Measurements from ENCODE around the gene ATP5F1B.

The ATP5F1B gene

GRCh38 chr12:56626701-56627100, 19.1 kb downstream of the ATP5F1B start:
- TF ChIP-seq SIN3A (IDR thresholded peaks at IDR 0.05; ENCODE audit: borderline replicate concordance, insufficient read depth, low read length) = no peak
- TF ChIP-seq, protein P1, sequence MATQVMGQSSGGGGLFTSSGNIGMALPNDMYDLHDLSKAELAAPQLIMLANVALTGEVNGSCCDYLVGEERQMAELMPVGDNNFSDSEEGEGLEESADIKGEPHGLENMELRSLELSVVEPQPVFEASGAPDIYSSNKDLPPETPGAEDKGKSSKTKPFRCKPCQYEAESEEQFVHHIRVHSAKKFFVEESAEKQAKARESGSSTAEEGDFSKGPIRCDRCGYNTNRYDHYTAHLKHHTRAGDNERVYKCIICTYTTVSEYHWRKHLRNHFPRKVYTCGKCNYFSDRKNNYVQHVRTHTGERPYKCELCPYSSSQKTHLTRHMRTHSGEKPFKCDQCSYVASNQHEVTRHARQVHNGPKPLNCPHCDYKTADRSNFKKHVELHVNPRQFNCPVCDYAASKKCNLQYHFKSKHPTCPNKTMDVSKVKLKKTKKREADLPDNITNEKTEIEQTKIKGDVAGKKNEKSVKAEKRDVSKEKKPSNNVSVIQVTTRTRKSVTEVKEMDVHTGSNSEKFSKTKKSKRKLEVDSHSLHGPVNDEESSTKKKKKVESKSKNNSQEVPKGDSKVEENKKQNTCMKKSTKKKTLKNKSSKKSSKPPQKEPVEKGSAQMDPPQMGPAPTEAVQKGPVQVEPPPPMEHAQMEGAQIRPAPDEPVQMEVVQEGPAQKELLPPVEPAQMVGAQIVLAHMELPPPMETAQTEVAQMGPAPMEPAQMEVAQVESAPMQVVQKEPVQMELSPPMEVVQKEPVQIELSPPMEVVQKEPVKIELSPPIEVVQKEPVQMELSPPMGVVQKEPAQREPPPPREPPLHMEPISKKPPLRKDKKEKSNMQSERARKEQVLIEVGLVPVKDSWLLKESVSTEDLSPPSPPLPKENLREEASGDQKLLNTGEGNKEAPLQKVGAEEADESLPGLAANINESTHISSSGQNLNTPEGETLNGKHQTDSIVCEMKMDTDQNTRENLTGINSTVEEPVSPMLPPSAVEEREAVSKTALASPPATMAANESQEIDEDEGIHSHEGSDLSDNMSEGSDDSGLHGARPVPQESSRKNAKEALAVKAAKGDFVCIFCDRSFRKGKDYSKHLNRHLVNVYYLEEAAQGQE (IDR thresholded peaks at IDR 0.05; ENCODE audit: insufficient read depth in 1 of 2, low read depth in 2 of 2, low read length in 2 of 2) = no peak
- TF ChIP-seq TAF1 (IDR thresholded peaks at IDR 0.05; ENCODE audit: borderline replicate concordance, insufficient read depth, low read length) = no peak
- no peak for TF ChIP-seq FOXP2 (optimal IDR thresholded peaks at IDR 0.05; ENCODE audit: borderline replicate concordance, extremely low read depth, extremely low read length, insufficient read depth)
- TF ChIP-seq POLR2AphosphoS5 (IDR thresholded peaks at IDR 0.05; ENCODE audit: low read depth, low read length) = no peak

DNA sequence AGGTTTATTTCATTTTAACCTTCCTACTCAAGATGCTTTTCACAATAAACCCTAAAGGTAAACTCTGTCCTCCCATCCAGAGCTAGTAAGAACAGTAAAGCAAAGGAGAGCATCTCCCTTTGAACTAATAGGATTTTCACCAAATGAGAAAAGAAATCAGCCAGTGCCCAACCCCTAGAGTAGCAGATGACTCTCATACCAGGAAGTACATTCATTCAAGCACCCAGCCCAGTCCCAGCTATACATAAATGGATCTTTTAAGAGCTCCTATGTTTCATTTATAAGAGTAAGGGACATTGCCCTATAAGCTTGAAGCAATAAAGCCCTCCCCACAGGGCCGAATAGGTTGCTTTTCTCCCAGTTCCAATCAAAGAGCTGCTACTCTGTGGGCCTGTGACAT, 23.2 kb downstream of the ATP5F1B start:
- no peak for TF ChIP-seq FOXP2 (optimal IDR thresholded peaks at IDR 0.05; ENCODE audit: borderline replicate concordance, extremely low read depth, extremely low read length, insufficient read depth)
- TF ChIP-seq SIN3A (IDR thresholded peaks at IDR 0.05; ENCODE audit: borderline replicate concordance, insufficient read depth, low read length) = no peak
- TF ChIP-seq, protein P1 (IDR thresholded peaks at IDR 0.05; ENCODE audit: insufficient read depth in 1 of 2, low read depth in 2 of 2, low read length in 2 of 2) = no peak
- TF ChIP-seq TAF1 (IDR thresholded peaks at IDR 0.05; ENCODE audit: borderline replicate concordance, insufficient read depth, low read length) = no peak
- TF ChIP-seq POLR2AphosphoS5 (IDR thresholded peaks at IDR 0.05; ENCODE audit: low read depth, low read length) = no peak

DNA sequence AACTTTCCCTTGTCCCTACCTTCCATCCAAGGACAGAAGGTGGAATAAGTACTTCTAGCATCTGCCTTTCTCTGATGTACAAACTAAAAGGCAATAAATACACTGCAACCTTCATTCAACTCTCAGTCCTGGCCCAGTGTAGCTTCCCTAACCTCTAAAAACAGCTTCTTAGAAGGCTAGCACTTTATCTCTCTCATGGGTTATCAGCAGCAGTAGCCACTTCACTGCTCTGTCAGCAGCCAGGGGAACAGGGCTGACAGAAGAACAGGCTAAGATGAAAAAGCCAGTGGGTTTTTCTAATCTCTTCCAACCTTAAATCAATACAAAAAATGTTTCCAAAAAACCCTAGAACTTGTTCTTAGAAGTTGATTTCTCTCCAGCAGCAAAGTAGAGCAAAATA, 28.9 kb downstream of the ATP5F1B start:
- TF ChIP-seq POLR2AphosphoS5 (IDR thresholded peaks at IDR 0.05; ENCODE audit: low read depth, low read length) (no peak), TAF1 (IDR thresholded peaks at IDR 0.05; ENCODE audit: borderline replicate concordance, insufficient read depth, low read length) (no peak)
- TF ChIP-seq, protein P1 (IDR thresholded peaks at IDR 0.05; ENCODE audit: insufficient read depth in 1 of 2, low read depth in 2 of 2, low read length in 2 of 2) = no peak

DNA sequence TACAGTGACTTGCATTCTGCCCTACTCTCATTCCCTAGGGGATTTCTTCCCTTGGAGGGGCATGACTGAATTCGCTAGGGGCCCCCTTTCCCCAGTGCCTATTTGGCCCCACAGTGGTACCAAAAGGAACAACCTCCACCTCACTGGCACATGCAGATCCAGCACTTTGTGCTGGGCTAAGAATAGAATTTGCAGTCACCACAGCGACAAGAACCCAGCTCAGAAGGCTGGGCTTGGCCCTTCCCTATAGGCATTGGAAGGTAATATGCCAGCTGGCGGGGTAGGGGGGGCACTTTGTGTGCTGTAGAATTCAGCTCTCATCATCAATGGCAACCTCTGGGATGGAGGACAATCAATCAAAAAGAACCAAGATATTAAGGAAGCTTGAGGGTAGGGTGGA, 29.5 kb downstream of the ATP5F1B start:
- no peak for TF ChIP-seq SIN3A (IDR thresholded peaks at IDR 0.05; ENCODE audit: borderline replicate concordance, insufficient read depth, low read length)
- TF ChIP-seq, protein P1 (IDR thresholded peaks at IDR 0.05; ENCODE audit: insufficient read depth in 1 of 2, low read depth in 2 of 2, low read length in 2 of 2) = no peak

GRCh38 chr12:56614627-56615026, 31.2 kb downstream of the ATP5F1B start:
- no peak for TF ChIP-seq POLR2AphosphoS5 (IDR thresholded peaks at IDR 0.05; ENCODE audit: low read depth, low read length)
- no peak for TF ChIP-seq TAF1 (IDR thresholded peaks at IDR 0.05; ENCODE audit: borderline replicate concordance, insufficient read depth, low read length)
- no peak for TF ChIP-seq FOXP2 (optimal IDR thresholded peaks at IDR 0.05; ENCODE audit: borderline replicate concordance, extremely low read depth, extremely low read length, insufficient read depth)
- no peak for TF ChIP-seq SIN3A (IDR thresholded peaks at IDR 0.05; ENCODE audit: borderline replicate concordance, insufficient read depth, low read length)
- TF ChIP-seq, protein P1 (IDR thresholded peaks at IDR 0.05; ENCODE audit: insufficient read depth in 1 of 2, low read depth in 2 of 2, low read length in 2 of 2) = no peak
